GM13977 (cell line): ENCODE data around the gene TGFBI.

Experiments used
- DNase-seq: peaks from one replicate; pipeline ENCODE4 v3.0.0; 2012; ENCODE audit warnings: low spot score
- in situ Hi-C: fragments of 300-500 bp; cut with MboI; formaldehyde crosslinking; loops from one replicate; pipeline ENCODE4 v1.12.0; 2022; ENCODE audit warnings: low sequenced_read_pairs, low pct_unique_long_range_greater_than_20kb, mixed read lengths, inconsistent platforms; ENCODE audit not compliant: unreplicated experiment
- TF ChIP-seq, protein P1 (sequence below): IDR thresholded peaks from 2 replicates; pipeline ENCODE4 v1.5.1; 2012; ENCODE audit warnings: mild to moderate bottlenecking, control low read depth; ENCODE audit not compliant: insufficient read depth; ENCODE audit errors: extremely low read depth, missing control alignments

Gene TGFBI

DNA sequence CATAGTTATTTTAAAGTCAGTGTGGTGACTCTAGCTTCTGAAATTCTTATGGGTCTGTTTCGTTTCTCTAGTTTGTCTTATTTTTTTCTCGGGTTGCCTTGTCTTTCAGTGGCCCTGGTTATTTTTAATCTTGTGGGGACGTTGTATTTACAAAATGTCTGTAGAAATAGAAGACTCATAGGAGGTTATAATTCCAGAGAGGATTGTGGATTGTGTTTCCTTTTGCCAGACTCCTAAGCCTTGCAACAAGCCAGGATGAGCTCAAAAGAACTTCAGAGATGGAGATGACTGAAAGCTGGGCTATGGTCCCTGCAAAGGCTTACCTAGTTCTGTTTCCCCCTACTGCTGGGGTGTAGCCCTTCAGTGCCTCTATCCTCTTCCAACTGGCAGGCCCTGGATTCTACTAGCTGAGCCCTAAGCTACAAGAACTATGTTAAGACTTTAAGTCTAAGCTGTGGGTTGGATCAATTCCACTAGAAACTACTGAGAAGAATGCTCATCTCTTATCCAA, 41.8 kb upstream of the TGFBI start:
- TF ChIP-seq, protein P1, sequence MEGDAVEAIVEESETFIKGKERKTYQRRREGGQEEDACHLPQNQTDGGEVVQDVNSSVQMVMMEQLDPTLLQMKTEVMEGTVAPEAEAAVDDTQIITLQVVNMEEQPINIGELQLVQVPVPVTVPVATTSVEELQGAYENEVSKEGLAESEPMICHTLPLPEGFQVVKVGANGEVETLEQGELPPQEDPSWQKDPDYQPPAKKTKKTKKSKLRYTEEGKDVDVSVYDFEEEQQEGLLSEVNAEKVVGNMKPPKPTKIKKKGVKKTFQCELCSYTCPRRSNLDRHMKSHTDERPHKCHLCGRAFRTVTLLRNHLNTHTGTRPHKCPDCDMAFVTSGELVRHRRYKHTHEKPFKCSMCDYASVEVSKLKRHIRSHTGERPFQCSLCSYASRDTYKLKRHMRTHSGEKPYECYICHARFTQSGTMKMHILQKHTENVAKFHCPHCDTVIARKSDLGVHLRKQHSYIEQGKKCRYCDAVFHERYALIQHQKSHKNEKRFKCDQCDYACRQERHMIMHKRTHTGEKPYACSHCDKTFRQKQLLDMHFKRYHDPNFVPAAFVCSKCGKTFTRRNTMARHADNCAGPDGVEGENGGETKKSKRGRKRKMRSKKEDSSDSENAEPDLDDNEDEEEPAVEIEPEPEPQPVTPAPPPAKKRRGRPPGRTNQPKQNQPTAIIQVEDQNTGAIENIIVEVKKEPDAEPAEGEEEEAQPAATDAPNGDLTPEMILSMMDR: no peak
- in situ Hi-C loops: no loop called here
- no peak for DNase-seq

DNA sequence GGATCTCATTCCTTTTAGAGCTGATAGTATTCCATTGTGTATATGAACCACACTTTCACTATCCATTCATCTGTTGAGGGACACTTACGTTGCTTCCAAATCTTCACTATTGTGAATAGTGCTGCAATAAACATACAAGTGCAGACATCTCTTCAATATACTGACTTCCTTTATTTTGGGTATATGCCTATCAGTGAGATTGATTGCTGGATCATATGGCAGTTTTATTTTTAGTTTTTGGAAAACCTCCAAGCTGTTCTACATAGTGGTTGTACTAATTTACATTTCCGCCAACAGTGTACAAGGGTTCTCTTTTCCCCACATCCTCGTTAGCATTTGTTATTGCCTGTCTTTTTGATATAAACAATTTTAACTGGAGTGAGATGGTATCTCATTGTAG, 40.2 kb upstream of the TGFBI start:
- TF ChIP-seq, protein P1: no peak
- in situ Hi-C loops: no loop called here
- DNase-seq: no peak

- TF ChIP-seq, protein P1: no peak
- in situ Hi-C loops: no loop called here
- no peak for DNase-seq
Observed at GRCh38 chr5:135989686-135990085, 39.1 kb upstream of the TGFBI start.

- in situ Hi-C loops: no loop called here
- TF ChIP-seq, protein P1: no peak
- no peak for DNase-seq
Observed at GRCh38 chr5:135990528-135991255, 38.1 kb upstream of the TGFBI start.

DNA sequence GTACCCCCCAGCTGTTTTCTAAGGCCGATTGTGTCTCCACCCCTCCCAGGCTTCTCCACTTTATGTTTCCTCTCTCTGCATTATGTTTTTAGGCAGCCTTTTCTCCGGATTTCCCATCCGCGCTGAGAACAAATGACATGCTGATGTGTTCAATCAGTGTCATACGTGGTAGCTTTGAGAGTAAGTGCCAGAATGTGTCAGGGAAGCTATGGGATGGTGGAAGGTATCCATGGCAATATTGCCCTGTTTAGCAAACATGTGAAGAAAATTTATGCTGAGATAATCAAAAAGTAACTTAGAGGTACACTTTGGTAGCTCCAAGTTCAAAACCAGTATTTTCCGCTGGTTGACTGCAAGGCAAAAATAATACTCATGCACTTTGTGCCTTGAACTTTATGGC, 37.4 kb upstream of the TGFBI start:
- in situ Hi-C loops: no loop called here
- TF ChIP-seq, protein P1: no peak
- no peak for DNase-seq

- no peak for DNase-seq
- TF ChIP-seq, protein P1: no peak
- in situ Hi-C loops: no loop called here
Observed at GRCh38 chr5:135993335-135993879, 35.4 kb upstream of the TGFBI start.
